ENCODE data around the gene ACADM.
"Not testable (repeated sequence)": the region's sequence is repeated elsewhere in the genome, so short reads cannot be mapped to it uniquely, and the experiment has no call there.

The ACADM gene

DNA sequence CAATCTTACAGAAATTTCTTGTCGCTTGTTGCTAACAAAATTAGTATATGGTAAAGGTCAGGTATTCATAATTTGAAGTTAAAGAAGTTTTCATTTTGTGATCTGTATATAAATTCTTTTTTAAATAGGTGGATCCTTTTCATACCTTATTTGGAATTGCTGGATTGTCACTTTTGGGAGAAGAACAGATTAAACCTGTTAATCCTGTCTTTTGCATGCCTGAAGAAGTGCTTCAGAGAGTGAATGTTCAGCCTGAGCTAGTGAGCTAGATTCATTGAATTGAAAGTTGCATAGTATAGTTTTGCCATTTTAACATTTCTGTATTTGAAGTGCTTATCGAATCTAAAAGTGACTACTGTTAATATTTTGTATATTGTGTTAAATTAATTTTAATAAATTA lies 69.9 kb downstream of the ACADM start:
- no peak for DNase-seq (ENCODE audit: low read depth in 2 of 2)

DNA sequence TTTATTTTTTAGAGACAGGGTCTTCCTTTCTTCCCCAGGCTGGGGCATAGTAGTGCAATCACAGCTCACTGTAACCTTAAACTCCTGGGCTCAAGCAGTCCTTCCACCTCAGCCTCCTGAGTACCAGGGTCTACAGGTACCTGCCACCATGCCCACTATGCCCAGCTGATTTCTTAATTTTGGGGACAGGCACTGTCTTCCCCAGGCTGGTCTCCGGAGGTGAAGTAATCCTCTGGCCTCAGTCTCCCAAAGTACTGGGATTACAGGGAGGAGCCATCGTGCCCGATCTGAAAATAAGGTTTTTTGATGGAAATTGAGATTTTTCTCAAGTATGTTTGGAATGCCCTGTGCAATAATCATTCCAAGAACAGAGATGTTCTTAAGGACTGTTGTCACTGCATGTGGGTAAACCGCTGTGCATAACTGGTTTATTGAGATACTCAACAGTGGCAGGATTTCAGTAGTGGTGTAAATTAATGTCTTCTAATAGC lies 71.2 kb downstream of the ACADM start:
- DNase-seq (ENCODE audit: low read depth in 2 of 2) = no peak

DNA sequence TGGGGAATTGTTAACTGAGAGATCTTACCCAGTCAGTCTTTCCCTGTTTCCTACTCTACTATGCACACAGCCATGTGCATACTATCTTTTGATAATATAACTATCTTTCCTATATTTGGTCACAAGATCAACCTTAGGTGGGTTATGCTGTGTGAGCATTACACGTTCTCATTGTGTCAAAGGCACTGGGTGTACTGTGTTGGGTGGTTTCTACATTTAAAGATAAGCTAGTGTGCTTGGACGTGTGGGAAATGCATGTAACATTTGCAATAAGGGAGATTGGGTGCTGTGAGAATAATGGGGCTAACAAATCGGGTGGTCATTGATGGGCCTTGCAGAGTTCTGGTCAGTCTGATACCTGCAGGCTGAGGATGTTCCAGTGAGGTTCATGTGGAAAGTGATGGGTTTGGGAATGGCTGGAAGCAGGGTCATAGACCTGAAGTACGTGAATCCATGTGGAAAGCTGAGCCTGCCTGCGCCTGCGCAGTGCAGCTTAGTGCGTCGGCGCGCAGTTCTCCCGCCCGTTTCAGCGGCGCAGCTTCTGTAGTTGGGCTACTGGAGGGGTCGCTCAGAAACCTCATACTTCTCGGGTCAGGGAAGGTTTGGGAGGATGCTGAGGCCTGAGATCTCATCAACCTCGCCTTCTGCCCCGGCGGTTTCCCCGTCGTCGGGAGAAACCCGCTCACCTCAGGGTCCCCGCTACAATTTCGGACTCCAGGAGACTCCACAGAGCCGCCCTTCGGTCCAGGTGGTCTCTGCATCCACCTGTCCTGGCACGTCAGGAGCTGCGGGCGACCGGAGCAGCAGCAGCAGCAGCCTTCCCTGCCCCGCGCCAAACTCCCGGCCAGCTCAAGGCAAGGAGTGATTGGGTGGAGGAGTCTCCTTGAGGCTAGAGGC lies 72.1 kb downstream of the ACADM start, which contains the start of gene MSH4:
Gene MSH4, plus strand, starts transcription at position 507 of the 897 bp plus-strand sequence. Its CDS starts 104 bp downstream, at position 611.
- DNase-seq (ENCODE audit: low read depth in 2 of 2) = no peak

- no peak for DNase-seq (ENCODE audit: low read depth in 2 of 2)
Measured at GRCh38 chr1:75797273-75797588, 72.7 kb downstream of the ACADM start.

DNA sequence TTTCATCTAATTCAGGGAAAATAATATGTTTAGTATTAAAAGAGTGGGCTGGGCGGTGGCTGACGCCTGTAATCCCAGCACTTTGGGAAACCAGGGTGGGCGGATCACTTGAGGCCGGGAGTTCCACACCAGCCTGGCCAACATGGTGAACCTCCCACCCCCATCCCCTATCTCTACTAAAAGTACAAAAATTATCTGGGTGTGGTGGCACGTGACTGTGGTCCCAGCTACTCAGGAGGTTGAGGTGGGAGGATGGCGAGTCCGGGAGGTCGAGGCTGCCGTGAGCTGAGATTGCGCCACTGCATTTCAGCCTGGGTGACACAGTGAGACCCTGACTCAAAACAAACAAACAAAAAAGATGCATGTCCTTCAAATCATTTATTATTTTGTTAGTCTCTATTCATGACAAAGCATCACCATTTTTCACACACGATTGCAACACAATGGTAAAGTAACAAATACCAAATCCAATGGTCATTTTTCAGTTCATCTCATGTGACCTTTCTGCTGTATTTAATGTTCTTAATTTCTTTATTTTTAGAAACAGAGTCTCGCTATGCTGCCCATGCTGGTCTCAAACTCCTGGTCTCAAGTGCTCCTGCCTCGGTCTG lies 73.2 kb downstream of the ACADM start:
- DNase-seq (ENCODE audit: low read depth in 2 of 2) = no peak

DNA sequence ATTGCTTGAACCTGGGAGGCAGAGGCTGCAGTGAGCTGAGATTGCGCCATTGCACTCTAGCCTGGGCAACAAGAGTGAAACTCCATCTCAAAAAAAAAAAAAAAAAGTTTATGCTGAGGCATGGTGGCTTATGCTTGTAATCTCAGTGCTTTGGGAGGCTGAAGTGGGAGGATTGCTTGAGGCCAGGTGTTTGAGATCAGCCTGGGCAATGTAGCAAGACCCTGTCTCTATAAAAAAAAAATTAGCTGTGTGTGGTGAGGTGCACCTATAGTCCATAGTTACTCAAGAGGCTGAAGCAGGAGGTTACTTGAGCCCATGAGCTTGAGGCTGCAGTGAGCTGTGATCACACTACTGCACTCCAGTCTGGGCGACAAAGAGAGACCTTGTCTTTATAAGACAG lies 77.0 kb downstream of the ACADM start:
- DNase-seq (ENCODE audit: low read depth in 2 of 2) = not testable (repeated sequence)

DNA sequence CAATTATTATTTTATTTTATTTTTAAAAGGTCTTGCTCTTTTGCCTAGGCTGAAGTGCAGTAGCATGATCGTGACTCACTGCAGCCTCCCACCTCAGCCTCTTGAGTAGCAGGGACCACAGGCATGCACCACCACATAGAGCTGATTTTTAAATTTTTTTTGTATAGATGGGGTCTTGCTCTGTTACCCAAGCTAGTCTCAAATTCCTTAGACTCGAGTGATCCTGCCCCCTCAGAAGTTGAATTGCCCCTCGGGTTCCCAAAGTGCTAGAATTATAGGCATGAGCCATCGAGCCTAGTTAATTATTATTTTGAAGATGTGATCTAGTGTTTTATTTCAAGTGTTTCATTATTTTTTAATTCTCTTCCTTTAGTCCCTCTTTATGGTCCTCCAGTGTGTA lies 84.4 kb downstream of the ACADM start:
- no peak for DNase-seq (ENCODE audit: low read depth in 2 of 2)

- not testable (repeated sequence) for DNase-seq (ENCODE audit: low read depth in 2 of 2)
Measured at GRCh38 chr1:75810113-75810512, 85.6 kb downstream of the ACADM start.

- DNase-seq (ENCODE audit: low read depth in 2 of 2) = no peak
Measured at GRCh38 chr1:75811211-75811981, 86.9 kb downstream of the ACADM start.

DNA sequence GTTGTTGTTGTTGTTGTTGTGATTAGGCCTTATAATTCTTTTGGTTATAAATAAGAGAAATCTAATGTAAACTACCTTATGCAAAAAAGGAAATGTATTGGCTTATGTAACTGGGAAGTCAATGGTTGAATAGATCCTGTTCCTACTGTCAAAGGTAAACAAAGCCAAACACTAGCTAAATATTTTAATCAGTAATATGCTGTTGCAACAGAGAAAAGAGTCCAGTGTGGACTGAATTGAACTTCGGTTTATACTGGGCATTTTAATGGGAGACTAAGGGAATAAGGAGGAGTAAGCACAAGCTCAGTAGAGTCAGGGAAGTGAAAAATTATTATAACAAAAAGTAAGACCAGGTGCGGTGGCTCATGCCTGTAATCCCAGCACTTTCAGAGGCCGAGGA lies 87.6 kb downstream of the ACADM start:
- DNase-seq (ENCODE audit: low read depth in 2 of 2) = no peak

All from stimulated activated CD4-positive, alpha-beta T cell treated with anti-CD3 and anti-CD28 coated beads, Interleukin-15, amount 100 ng/mL, for 48 hours (primary cell).